CD4-positive, alpha-beta T cell (primary cell): ENCODE measurements around the gene PLCD3. TPM values are rescaled to one million over a fixed set of nuclear protein-coding genes. Genes with fewer than 3 reads are reported as not detected.
A peak's percentile ranks its signal among the peaks of the same experiment; 100 is the strongest.

Source experiments
- ATAC-seq: fragments of 200-7000 bp; cut with Tn5 transposase; one replicate; pipeline ENCODE4 v1.10.0; 2022; ENCODE audit warnings: mild to moderate bottlenecking; ENCODE audit not compliant: poor library complexity
- CTCF ChIA-PET: fragments of 350-600 bp; sonication (Branson Sonifier 250); formaldehyde crosslinking; loops from one replicate; lab custom pipeline; 2021; ENCODE audit warnings: antibody characterized with exemption, inconsistent platforms; lab: Charles Lee
- POLR2A ChIA-PET: fragments of 350-600 bp; sonication (Branson Sonifier 250); formaldehyde crosslinking; loops from one replicate; lab custom pipeline; 2021; ENCODE audit warnings: antibody characterized with exemption, inconsistent platforms; lab: Charles Lee
- DNase-seq, 14 experiments: peaks; one replicate each; pipeline ENCODE4 v3.0.0-alpha.2; 2013 to 2020; ENCODE audit warnings: mixed read lengths in 2 of 14
- H3K27ac ChIP-seq, 2 donors: one replicate each; pipeline versions ENCODE4 v1.5.1 to v1.7.0; 2013; ENCODE audit warnings: low read length in 2 of 2, low read depth in 1 of 2, mild to moderate bottlenecking in 1 of 2
- H3K27me3 ChIP-seq, 2 experiments: 1 replicate in 1 of 2; 2 replicates in 1 of 2; pipeline versions ENCODE4 v1.6.1 to v1.7.0; 2013; ENCODE audit warnings: low read length in 2 of 2, control low read depth in 1 of 2, mild to moderate bottlenecking in 1 of 2, moderate library complexity in 1 of 2; ENCODE audit not compliant: insufficient read depth in 2 of 2, control insufficient read depth in 1 of 2
- H3K36me3 ChIP-seq: one replicate; pipeline ENCODE4 v1.6.1; 2013; ENCODE audit warnings: low read length, control low read depth; ENCODE audit not compliant: insufficient read depth
- H3K4me1 ChIP-seq: one replicate; pipeline ENCODE4 v1.6.1; 2013; ENCODE audit warnings: low read length, control low read depth; ENCODE audit not compliant: insufficient read depth
- H3K4me3 ChIP-seq: one replicate; pipeline ENCODE4 v1.5.1; 2013; ENCODE audit warnings: mild to moderate bottlenecking, low read length, moderate library complexity
- H3K9me3 ChIP-seq, 2 experiments: 1 replicate in 1 of 2; 2 replicates in 1 of 2; pipeline versions ENCODE4 v1.6.1 to v1.7.0; 2013; ENCODE audit warnings: low read length in 2 of 2, mild to moderate bottlenecking in 2 of 2, control low read depth in 1 of 2, moderate library complexity in 1 of 2; ENCODE audit not compliant: control insufficient read depth in 1 of 2, insufficient read depth in 1 of 2
- H3K27ac Mint-ChIP-seq: one replicate; pipeline ENCODE4 v1.8.0; 2020; ENCODE audit warnings: mixed read lengths
- H3K27me3 Mint-ChIP-seq: one replicate; pipeline ENCODE4 v1.8.0; 2021; ENCODE audit warnings: mixed read lengths
- H3K36me3 Mint-ChIP-seq: one replicate; pipeline ENCODE4 v1.8.0; 2021; ENCODE audit warnings: low read depth, mixed read lengths
- H3K4me1 Mint-ChIP-seq: one replicate; pipeline ENCODE4 v1.8.0; 2021; ENCODE audit warnings: low read depth, mixed read lengths
- H3K4me3 Mint-ChIP-seq: one replicate; pipeline ENCODE4 v1.8.0; 2020; ENCODE audit warnings: mild to moderate bottlenecking, mixed read lengths
- H3K9me3 Mint-ChIP-seq: one replicate; pipeline ENCODE4 v1.8.0; 2020; ENCODE audit warnings: mixed read lengths
- CTCF ChIP-seq: fragments of 200-600 bp; IDR thresholded peaks from one replicate; pipeline ENCODE4 v1.8.0; 2022; ENCODE audit warnings: antibody characterized with exemption, mild to moderate bottlenecking
- intact Hi-C, 2 experiments: fragments of 100-400 bp; cut with DNase I in 1 of 2; cut with micrococcal nuclease in 1 of 2; formaldehyde crosslinking; loops; one replicate each; pipeline versions ENCODE4 v1.15.1 to v1.9.0; 2023 to 2025; cut with DNase I, micrococcal nuclease
- polyA plus RNA-seq, 2 donors: library from polyadenylated mRNA; unstranded; fragments of 120-200 nt; gene quantifications; one replicate each; pipeline ENCODE4 v1.2.1, GENCODE V29; 2013
- total RNA-seq, 174 experiments: library from RNA in 2 of 174; stranded (reverse) in 2 of 174; gene quantifications; one replicate each; pipeline ENCODE4 v1.2.3 and lab custom pipeline; 2021 to 2026

Gene PLCD3
- total RNA-seq (1 to 10 TPM; 1.8 to 2.4 TPM), total RNA-seq (lab: John Stamatoyannopoulos, UW) (0.47 to 7.0 (median 2.2) reads per million in 172 experiments)
- polyA plus RNA-seq (2013, experiment 1 of 2), result 1.8 TPM
- polyA plus RNA-seq (2013, experiment 2 of 2), result 1.8 TPM

GRCh38 chr17:45132320-45132571 lies at the start of gene PLCD3:
Gene PLCD3, minus strand, starts transcription at chr17:45132515. Its CDS starts 105 bp downstream, at chr17:45132410.
- H3K27ac ChIP-seq, result peak within 1 kb of the TSS; percentile 89 to 94
- Mint-ChIP-seq H3K27me3 (no peaks in the 10 kb centered on the region), H3K9me3 (no peaks in the 10 kb centered on the region), H3K4me3 (peak within 1 kb of the TSS; percentile 93), H3K27ac (peak within 1 kb of the TSS; percentile 85), H3K36me3 (peaks cover 6% of the 10 kb centered on the region), H3K4me1 (peaks cover 21% of the 10 kb centered on the region)
- no peaks in the 10 kb centered on the region for H3K36me3 ChIP-seq
- no peak for TF ChIP-seq CTCF
- intact Hi-C loops, result loop anchor here in 1 of 2 experiments (1.0 to 5.0 kb wide), 3 partner anchors 81 to 357 kb away; partner anchors contain the start of gene DCAKD
- ATAC-seq, result no peak
- H3K9me3 ChIP-seq, result no peaks in the 10 kb centered on the region
- ChIA-PET POLR2A (interaction anchor here (1.5 to 3.3 kb wide), 2 partner anchors 16 to 71 kb away, joined by 6 to 17 read pairs; partner anchors contain the start of genes HEXIM1 and NMT1), CTCF (interaction anchor here (1.0 to 1.8 kb wide), 3 partner anchors 10 to 65 kb away, joined by 3 to 4 read pairs (median 4); no protein-coding TSS in a partner anchor)
- no peaks in the 10 kb centered on the region for H3K27me3 ChIP-seq
- peak in 1 of 14 experiments; percentile 67 for DNase-seq
- peak within 1 kb of the TSS; percentile 99 for H3K4me3 ChIP-seq
- peaks cover 37% of the 10 kb centered on the region for H3K4me1 ChIP-seq

- Mint-ChIP-seq H3K27ac (no peak overlapping the region), H3K9me3 (no peaks in the 10 kb centered on the region), H3K4me1 (peaks cover 7% of the 10 kb centered on the region), H3K27me3 (no peaks in the 10 kb centered on the region), H3K4me3 (no peak overlapping the region), H3K36me3 (no peaks in the 10 kb centered on the region)
- DNase-seq, result no peak
- H3K9me3 ChIP-seq, result no peaks in the 10 kb centered on the region
- TF ChIP-seq CTCF, result no peak
- ChIA-PET POLR2A (no interaction called here), CTCF (interaction anchor here (1.1 kb wide), 1 partner anchor 26 kb away, joined by 5 read pairs; no protein-coding TSS in a partner anchor)
- H3K4me3 ChIP-seq, result no peak overlapping the region
- H3K36me3 ChIP-seq, result no peaks in the 10 kb centered on the region
- no peak overlapping the region for H3K27ac ChIP-seq
- intact Hi-C loops, result no loop called here
- no peaks in the 10 kb centered on the region for H3K27me3 ChIP-seq
- no peak for ATAC-seq
- peaks cover 8% of the 10 kb centered on the region for H3K4me1 ChIP-seq
Observed at GRCh38 chr17:45177563-45177962, 45.2 kb upstream of the PLCD3 start.

- H3K27ac Mint-ChIP-seq, result no peak overlapping the region
- H3K27ac ChIP-seq, result no peak overlapping the region
- POLR2A ChIA-PET, result no interaction called here
- H3K27me3 Mint-ChIP-seq, result no peaks in the 10 kb centered on the region
- H3K36me3 ChIP-seq, result no peaks in the 10 kb centered on the region
- H3K4me1 Mint-ChIP-seq, result peaks cover 24% of the 10 kb centered on the region
- peaks cover 23% of the 10 kb centered on the region for H3K4me1 ChIP-seq
- CTCF ChIA-PET, result interaction anchor here (1.0 to 1.7 kb wide), 3 partner anchors 22 to 41 kb away, joined by 3 to 4 read pairs (median 4); no protein-coding TSS in a partner anchor
- peak overlapping the region; percentile 20 for H3K4me3 Mint-ChIP-seq
- no peak for TF ChIP-seq CTCF
- H3K9me3 ChIP-seq, result no peaks in the 10 kb centered on the region
- ATAC-seq, result no peak
- no peaks in the 10 kb centered on the region for H3K36me3 Mint-ChIP-seq
- H3K4me3 ChIP-seq, result no peak overlapping the region
- H3K27me3 ChIP-seq, result no peaks in the 10 kb centered on the region
- no peak for DNase-seq
- no peaks in the 10 kb centered on the region for H3K9me3 Mint-ChIP-seq
- intact Hi-C loops, result no loop called here
Observed at GRCh38 chr17:45175759-45176115, 43.4 kb upstream of the PLCD3 start.
